ENCODE measurements around the gene RPS19BP1.

Gene RPS19BP1

GRCh38 chr22:39490966-39491680 lies 41.4 kb downstream of the RPS19BP1 start:
- DNase-seq (ENCODE audit: low read depth in 2 of 2), result no peak

- DNase-seq (ENCODE audit: low read depth in 2 of 2), result peak; percentile 60 to 62
These were observed 42.3 kb downstream of the RPS19BP1 start for GRCh38 chr22:39490135-39490798.

- no peak for DNase-seq (ENCODE audit: low read depth in 2 of 2)
These were observed 43.2 kb downstream of the RPS19BP1 start for GRCh38 chr22:39489094-39490068.

- DNase-seq (ENCODE audit: low read depth in 2 of 2), result no peak
These were observed 43.9 kb downstream of the RPS19BP1 start for GRCh38 chr22:39488563-39489083.

- DNase-seq (ENCODE audit: low read depth in 2 of 2), result no peak
These were observed 44.6 kb downstream of the RPS19BP1 start for GRCh38 chr22:39487826-39488520.

GRCh38 chr22:39486951-39487825 lies 45.4 kb downstream of the RPS19BP1 start:
- DNase-seq (ENCODE audit: low read depth in 2 of 2), result no peak

- no peak for DNase-seq (ENCODE audit: low read depth in 2 of 2)
These were observed 49.8 kb downstream of the RPS19BP1 start for GRCh38 chr22:39482768-39483167.

- no peak for DNase-seq (ENCODE audit: low read depth in 2 of 2)
These were observed 51.0 kb downstream of the RPS19BP1 start for GRCh38 chr22:39481595-39481994.

- no peak for DNase-seq (ENCODE audit: low read depth in 2 of 2)
These were observed 51.5 kb downstream of the RPS19BP1 start for GRCh38 chr22:39481054-39481453.

GRCh38 chr22:39480557-39480956 lies 52.0 kb downstream of the RPS19BP1 start:
- DNase-seq (ENCODE audit: low read depth in 2 of 2), result no peak

GRCh38 chr22:39479254-39479653 lies 53.3 kb downstream of the RPS19BP1 start:
- no peak for DNase-seq (ENCODE audit: low read depth in 2 of 2)

Data from stimulated activated CD4-positive, alpha-beta T cell treated with anti-CD3 and anti-CD28 coated beads, Interleukin-1b, Interleukin-23, amount 100 ng/mL, for 4 hours (primary cell).